ENCODE measurements around the gene TRMT2A.

The TRMT2A gene

DNA sequence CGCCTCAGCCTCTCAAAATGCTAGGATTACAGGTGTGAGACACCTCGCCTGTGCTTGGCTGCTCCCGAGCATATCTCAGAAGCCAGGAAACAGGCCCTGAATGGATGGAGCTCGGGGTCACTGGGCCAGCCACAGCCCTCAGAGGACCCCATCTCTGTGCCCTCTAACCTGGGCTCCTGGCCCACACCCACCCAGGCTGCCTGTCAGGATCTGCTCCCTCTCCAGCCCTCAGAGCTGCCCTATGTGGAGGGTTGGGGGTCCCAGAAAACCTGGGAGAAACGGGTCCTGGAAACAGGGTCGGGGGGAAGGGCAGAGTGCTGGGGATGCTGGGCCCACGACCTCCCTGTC, 39.0 kb upstream of the TRMT2A start:
- TF ChIP-seq JUND (IDR thresholded peaks at IDR 0.05; ENCODE audit: low read depth), result no peak
- in situ Hi-C loops (cut with HindIII; ENCODE audit: low pct_unique_long_range_greater_than_20kb, low sequenced_read_pairs), result no loop called here
- no peak for DNase-seq (ENCODE audit: low read depth in 1 of 2, low spot score in 1 of 2)

DNA sequence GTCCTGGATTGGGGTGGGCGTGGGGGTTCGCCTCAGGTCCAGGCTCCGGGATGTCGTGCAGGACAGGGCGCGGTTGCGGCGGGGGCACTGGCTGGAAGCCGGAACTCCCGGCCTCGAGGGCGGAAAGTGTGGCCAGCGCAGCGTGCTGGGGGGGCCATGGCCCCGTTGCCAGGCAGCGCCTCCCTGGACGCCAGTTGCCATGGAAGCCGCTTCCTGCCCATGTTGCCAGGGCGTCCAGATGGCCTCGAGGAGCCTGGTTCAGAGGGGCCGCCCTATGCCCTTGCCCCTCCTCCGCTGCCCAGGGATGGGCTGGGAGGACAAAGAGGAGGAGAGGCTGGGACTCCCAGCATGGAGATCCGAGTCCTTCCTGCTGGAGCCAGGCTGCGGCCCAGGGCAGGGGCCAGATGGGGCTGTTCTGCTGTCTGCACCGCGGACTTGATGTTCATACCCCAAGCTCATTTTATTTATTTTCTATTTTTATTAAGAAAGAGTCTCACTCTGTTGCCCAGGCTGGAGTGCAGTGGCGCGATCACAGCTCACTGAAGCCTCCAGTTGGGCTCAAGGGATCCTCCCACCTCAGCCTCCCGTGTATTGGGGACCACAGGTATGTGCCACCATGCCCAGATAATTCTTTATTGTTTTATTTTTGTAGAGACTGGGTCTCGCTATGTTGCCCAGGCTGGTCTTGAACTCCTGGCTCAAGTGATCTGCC, 38.5 kb upstream of the TRMT2A start:
- in situ Hi-C loops (cut with HindIII; ENCODE audit: low pct_unique_long_range_greater_than_20kb, low sequenced_read_pairs), result no loop called here
- no peak for DNase-seq (ENCODE audit: low read depth in 1 of 2, low spot score in 1 of 2)
- no peak for TF ChIP-seq JUND (IDR thresholded peaks at IDR 0.05; ENCODE audit: low read depth)

DNA sequence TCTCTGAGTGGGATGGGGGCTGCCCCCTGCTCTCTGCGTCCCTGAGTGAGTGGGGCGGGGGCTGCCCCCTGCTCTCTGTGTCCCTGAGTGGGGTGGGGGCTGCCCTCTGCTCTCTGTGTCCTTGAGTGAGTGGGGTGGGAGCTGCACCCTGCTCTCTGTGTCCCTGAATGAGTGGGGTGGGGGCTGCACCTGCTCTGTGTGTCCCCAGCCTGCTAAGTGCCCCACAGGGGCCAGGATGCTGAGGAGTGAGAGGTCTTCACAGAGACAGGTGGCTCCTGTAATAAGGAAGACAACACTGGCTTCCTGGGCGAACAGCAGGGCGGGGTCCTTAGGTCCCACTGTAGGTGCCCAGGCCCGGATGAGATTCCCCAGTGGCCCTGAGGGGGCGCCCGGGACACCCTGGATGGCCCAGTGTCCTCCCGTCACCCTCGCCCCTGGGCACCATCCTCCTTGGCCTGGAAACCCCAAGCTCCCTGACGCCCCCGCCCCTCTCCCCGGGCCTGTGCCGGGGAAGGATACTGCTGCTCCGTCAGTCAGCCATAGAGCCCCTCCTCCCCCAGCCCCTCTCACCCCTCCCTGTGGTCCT, 37.7 kb upstream of the TRMT2A start:
- no peak for TF ChIP-seq JUND (IDR thresholded peaks at IDR 0.05; ENCODE audit: low read depth)
- DNase-seq (ENCODE audit: low read depth in 1 of 2, low spot score in 1 of 2), result no peak
- in situ Hi-C loops (cut with HindIII; ENCODE audit: low pct_unique_long_range_greater_than_20kb, low sequenced_read_pairs), result no loop called here

DNA sequence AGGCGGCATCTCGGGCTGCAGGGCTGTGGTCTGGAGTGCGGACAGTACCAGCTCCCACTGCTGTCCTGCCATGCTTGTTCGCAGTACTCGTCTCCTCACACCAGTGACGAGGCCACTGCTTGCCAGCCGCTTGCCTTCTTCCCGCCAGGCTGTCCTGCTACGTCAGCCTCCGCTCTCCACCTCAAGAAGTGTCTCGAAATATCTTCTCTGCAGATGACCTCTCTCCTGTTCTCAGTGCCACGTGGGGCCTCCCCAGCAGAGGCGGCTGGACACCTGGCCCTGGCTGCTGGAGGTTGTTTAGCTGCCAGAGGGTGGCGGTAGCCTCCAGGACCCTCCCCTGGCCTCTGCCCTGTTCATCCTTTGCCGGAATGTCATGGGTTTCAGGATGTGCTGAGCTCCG, 36.9 kb upstream of the TRMT2A start:
- in situ Hi-C loops (cut with HindIII; ENCODE audit: low pct_unique_long_range_greater_than_20kb, low sequenced_read_pairs), result no loop called here
- no peak for DNase-seq (ENCODE audit: low read depth in 1 of 2, low spot score in 1 of 2)

DNA sequence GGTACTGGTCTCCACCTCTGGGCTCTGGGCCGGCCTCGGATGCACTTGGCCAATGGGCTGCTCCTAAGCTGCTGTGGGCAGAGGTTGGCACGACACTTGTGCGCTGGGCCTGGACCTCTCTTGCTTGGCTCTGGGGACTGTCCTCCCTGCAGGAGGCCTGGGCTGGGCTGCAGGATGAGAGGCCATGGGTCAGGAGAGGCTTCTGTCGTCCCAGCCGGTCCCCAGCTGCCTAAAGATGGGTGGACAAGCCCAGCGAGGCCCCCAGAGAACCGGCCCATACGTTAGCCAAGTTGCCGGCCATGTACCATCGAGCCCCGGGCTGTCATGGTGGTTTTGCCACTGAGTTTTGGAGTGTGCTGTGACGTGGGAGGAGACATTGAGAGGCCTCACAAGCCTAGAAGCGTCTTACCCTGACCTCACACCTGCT, 35.5 kb upstream of the TRMT2A start:
- in situ Hi-C loops (cut with HindIII; ENCODE audit: low pct_unique_long_range_greater_than_20kb, low sequenced_read_pairs), result no loop called here
- no peak for TF ChIP-seq JUND (IDR thresholded peaks at IDR 0.05; ENCODE audit: low read depth)
- DNase-seq (ENCODE audit: low read depth in 1 of 2, low spot score in 1 of 2), result no peak

More for the DNA sequence above, 36.9 kb upstream of the TRMT2A start:
- TF ChIP-seq JUND (IDR thresholded peaks at IDR 0.05; ENCODE audit: low read depth), result no peak

DNA sequence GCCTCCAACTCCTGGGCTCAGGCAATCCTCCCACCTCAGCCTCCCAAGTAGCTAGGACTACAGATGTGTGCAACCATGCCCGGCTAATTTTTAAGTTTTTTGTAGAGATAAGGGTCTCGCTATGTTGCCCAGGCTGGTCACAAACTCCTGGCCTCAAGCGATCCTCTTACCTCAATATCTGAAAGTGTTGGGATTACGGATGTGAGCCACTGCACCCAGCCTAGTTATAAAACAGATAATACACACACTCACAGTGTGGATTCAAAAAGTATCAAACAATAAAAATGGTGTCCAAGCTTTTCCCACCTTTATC, 34.2 kb upstream of the TRMT2A start:
- TF ChIP-seq JUND (IDR thresholded peaks at IDR 0.05; ENCODE audit: low read depth), result no peak
- DNase-seq (ENCODE audit: low read depth in 1 of 2, low spot score in 1 of 2), result no peak
- in situ Hi-C loops (cut with HindIII; ENCODE audit: low pct_unique_long_range_greater_than_20kb, low sequenced_read_pairs), result no loop called here

DNA sequence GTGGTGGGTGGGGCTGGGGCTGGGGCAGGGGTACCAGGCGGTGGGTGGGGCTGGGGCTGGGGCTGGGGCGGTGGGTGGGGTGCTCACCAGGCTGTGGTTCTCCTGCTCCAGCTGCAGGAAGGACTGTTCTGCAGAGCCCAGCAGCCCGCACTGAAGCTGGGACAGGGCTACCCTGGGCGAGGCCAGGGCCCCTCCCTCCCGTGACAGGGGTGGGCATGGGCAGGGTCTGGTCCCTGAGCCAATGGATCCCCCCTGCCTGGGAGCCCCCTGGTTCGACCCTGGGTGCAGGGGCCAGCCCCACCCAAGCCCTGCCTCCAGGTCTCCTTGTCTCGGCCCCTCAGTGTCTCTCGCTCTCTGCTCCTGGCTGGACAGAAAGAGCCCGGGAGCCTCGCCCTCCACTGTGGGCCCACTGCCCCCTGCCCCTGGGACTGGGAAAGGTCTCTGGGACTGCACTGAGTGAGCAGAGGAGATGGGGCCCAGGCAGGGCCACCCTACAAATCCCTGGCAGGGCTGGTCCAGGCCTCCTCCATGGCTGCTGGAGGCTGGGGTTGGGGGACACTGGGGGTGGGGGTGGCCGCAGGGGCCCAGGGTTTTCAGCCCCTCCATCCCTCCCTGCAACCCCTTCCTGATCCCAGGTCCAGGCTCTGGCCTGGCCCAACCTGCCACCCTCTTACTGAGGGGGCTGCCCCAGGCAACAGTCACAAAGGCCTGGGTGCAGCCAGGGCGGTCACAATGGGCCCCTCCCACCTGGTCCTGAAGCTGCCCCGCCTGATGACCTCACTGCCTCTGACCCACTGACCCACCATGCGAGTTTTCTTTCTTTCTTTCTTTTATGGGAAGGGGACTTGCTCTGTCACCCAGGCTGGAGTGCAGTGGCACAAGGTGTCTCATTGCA, 33.6 kb upstream of the TRMT2A start, which contains the start of gene CCDC188:
CCDC188 (minus strand) TSS at position 675 of the 895 bp plus-strand sequence; CDS start at position 606, 69 bp downstream.
- no peak for TF ChIP-seq JUND (IDR thresholded peaks at IDR 0.05; ENCODE audit: low read depth)
- in situ Hi-C loops (cut with HindIII; ENCODE audit: low pct_unique_long_range_greater_than_20kb, low sequenced_read_pairs), result no loop called here
- no peak for DNase-seq (ENCODE audit: low read depth in 1 of 2, low spot score in 1 of 2)

DNA sequence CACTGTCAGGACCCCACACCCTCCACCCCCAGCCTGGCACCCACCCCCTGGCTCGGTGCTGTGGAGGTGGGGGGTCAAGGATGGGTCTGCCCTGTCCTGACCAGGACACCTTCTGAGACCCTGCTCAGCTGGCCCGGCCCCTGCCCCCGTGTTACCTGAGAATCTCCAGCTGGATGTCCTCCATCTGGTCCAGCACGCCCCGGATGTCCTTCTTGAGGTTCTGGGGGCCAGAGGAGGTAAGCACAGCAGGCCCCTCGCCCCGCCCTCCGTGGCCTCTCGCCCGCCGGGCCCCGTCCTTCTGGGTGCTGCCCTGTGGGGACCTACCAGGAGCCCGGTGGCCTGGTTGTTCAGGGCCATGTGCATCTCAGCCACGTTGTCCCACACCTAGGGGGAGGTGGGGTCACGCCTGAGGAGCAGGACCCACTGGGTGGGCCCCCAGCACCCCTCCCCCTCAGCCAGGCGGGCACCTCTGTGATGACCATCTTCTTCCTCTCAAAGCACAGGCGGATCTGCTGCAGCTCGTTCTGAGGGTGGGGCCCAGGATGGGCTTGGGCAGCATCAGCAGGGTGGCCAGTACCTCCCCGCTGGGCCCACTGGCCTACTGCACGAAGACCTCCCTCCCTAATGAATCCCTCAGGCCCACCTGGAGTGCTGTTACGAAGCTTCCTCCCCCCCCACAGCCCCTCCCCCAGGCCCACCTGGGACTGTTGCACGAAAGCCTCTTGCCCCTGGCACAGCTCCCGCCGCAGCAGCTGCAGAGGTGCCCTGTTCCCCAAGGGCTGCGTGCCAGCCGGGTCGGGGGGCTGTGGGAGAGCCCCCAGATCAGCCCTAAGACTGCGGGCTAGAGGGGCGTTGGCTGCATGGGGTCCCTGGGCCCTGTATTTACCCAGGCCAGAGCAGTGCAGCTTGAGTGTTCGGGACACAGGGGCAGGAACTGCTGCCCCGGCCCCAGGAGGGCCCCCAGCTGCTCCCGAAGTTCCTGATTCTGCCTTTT, 32.5 kb upstream of the TRMT2A start:
- no peak for TF ChIP-seq JUND (IDR thresholded peaks at IDR 0.05; ENCODE audit: low read depth)
- DNase-seq (ENCODE audit: low read depth in 1 of 2, low spot score in 1 of 2), result no peak
- in situ Hi-C loops (cut with HindIII; ENCODE audit: low pct_unique_long_range_greater_than_20kb, low sequenced_read_pairs), result no loop called here

DNA sequence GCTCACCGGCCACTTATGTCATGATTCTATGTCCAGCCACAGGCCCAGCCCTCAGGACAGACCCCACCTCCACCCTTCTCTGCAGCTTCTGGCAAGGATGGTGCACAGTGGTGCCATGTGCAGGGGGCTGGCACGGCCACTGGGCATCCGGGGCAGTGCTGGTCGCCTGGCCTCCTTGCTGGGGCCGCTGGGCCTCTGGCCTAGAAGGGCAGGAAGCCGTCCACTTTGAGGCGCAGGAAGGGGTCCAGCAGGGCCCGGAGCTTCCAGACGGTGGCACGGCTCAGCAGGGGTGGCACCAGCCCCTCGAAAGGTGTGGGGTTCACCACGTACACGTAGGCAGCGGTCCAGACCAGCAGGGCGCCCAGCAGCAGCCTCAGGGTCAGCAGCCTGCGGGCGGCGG, 31.4 kb upstream of the TRMT2A start:
- DNase-seq (ENCODE audit: low read depth in 1 of 2, low spot score in 1 of 2), result no peak
- TF ChIP-seq JUND (IDR thresholded peaks at IDR 0.05; ENCODE audit: low read depth), result no peak
- in situ Hi-C loops (cut with HindIII; ENCODE audit: low pct_unique_long_range_greater_than_20kb, low sequenced_read_pairs), result no loop called here

DNA sequence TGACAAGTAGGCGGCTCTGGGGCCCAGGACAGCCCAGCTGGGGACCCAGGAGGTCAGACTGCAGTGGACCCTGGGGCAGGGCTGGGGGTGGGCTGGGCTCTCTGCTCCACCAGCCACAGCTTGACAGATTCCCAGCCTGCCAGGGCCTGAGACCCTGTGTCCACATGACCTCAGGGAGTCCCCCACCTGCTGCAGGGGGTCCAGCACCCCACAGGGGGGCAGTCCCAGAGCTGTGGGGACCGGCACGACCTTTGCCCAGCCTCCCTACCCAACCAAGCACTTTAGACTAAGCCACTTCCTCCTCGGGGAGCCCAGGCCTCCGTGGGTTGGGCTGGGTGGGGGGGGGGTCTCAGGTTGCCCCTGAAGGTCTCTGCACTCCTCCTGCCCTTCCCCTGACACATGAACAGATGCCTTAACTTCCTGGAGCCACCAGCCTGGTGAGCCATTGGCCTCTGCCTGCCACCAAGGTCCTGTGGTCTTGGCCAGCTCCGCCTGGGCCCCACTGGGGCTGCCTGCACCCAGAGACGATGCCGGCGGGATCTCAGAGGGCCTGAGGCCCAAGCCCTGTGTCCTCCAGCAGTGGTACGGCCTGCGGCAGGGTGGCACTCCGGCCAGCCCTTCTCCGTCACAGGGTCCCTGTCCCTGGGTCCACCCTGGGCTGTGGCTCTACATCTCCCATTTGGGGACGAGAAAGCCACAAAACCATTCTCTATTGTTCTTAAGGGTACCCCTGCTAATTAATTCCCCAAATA, 30.4 kb upstream of the TRMT2A start:
- TF ChIP-seq JUND (IDR thresholded peaks at IDR 0.05; ENCODE audit: low read depth), result no peak
- no peak for DNase-seq (ENCODE audit: low read depth in 1 of 2, low spot score in 1 of 2)
- in situ Hi-C loops (cut with HindIII; ENCODE audit: low pct_unique_long_range_greater_than_20kb, low sequenced_read_pairs), result no loop called here

DNA sequence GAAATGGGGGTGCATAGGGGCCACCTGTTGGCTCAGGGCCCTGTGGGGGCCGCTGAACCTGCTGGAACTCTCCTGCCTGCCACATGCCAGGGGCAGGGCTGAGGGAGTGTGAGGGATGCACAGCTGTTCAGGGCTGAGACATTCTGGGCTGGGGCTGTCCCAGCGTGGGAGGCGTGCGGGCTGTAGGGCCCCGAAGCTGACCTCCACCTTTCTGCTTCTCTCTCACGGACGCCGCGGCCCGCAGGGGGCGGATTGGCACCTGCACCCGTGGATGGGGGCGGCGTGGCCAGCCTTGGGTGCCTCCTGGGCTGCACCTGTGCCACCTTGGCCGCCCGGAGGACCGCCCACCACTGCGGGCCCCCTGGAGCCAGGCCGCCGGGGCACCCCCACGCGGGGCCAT, 29.8 kb upstream of the TRMT2A start:
- in situ Hi-C loops (cut with HindIII; ENCODE audit: low pct_unique_long_range_greater_than_20kb, low sequenced_read_pairs), result no loop called here
- DNase-seq (ENCODE audit: low read depth in 1 of 2, low spot score in 1 of 2), result no peak
- TF ChIP-seq JUND (IDR thresholded peaks at IDR 0.05; ENCODE audit: low read depth), result no peak
